Fibroblast of upper back skin (primary cell): Measurements from ENCODE around the gene CORO2B.
A peak's percentile ranks its signal among the peaks of the same experiment; 100 is the strongest.

ENCODE experiments used
- DNase-seq: peaks from one replicate; pipeline ENCODE4 v3.0.0-alpha.2; 2013

CORO2B gene

DNA sequence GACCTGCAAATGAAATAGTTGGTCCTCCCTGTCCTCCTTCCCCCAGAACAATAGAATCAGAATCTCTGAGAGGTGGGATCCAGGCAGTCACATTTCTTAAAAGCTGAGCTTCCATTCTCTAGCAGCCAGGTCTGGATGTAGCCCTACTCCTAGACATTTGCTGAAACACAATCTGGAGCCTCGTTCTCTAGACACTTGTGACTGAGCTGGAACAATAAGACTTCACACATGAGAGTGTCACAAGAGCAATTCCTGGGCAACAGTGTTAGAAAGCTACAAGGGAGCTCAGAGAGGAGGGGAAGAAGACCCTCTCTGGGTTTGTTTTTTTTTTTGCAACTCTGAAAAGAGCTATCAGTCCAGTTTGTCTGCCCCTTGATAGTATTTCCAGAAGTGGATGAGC is 14.5 kb downstream of the CORO2B start:
- DNase-seq = no peak

DNA sequence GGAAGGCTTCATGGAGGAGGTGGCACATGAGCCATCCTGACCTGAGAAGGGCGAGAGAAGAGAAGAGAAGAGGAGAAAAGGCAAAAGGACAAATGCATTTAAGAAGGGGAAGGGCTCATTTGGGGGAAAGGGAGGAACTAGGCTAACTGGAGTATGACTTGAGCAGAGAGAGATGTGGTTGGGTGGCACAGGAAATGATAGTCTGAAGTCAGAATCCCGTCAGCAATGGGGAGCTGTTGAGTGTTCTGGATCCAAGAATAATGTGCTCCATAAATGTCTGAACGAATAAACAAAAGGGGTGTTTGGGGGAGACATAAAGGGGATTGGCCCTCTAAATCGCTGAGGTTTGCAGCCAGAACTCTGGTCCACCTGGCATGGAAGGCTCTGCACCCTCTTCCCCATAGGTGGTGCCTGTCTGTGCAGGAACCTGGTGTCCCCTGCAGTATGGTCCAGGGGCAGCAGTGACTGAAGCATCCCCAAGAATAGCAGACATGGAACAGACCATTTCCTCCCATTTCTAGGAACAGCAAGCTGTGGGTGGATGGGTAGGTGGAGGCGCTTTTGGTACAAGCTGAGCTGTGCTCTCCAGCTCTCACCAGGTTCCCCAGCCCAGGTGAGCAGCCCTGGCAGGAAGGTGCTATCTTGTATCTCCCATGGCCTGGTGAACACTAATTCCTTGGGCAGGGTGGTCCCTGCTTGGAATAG is 15.2 kb downstream of the CORO2B start:
- DNase-seq = no peak

DNA sequence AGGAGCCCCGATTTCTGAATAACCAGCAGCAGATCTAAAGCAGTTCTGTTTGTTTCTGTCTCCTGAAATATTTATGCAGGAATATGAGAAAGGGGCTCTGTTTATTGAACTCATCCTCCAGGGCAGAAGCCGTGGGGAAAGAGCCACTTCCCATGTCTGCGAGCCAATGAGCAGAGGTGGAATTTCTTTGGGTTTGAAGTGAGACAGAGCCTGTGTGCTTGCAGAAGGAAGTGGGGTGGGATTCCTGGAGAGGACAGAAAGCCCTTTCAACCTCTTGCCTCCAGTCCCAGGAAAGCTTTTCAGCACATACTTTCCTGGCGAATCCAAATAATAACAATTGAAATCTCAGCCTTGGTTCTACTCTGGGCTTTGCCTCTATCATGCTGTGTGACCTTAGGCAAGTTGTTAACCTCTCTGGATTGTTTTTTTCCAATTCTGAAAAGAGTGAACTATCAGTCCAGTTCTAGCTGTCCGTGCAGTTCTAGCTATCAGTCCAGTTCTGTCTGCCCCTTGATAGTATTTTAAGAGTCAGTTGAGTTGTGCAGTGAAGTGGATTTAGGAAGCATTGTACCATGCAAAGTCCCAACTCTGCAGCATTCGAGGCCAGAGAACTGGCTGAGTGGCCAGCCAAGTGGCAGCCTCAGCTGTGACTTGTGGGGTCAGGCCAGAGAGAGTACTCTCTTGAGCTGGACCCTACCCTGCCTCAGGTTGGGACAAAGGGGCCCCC is 15.9 kb downstream of the CORO2B start:
- DNase-seq = no peak

DNA sequence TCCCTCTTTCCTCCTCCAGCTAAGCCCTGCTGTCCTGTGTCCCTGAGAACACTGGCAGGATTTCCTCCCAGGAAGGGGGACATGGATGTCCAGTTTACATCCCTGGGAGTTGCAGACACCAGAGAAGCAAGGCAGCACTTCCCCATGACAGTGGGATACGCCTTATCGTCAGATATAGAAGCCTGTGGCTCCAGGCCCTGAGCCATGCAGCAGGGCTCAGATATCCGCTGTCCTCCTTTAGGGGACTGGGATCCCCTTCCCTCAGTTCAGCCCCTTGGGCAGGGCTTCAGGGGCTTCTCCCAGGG is 16.4 kb downstream of the CORO2B start:
- no peak for DNase-seq

DNA sequence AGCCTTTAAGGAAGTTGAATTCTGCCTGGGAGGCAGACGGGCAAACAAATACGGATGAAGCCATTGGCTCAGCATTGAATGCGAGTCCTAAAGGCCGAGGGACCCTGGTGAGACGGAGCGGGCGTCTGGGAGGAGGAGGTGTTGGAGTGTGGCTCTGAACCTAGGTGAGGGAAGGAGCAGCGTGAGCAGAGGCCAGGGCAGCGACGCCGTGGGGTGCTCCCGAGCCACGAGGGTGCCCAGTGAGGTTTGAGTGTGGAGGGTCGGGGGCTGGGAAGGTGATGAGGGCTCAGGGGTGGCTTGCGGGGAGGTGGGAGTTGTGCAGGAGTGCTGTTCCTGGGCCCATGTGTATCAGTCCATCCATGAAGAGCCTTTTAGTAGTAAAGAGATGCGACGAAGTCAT is 17.0 kb downstream of the CORO2B start:
- DNase-seq = no peak

DNA sequence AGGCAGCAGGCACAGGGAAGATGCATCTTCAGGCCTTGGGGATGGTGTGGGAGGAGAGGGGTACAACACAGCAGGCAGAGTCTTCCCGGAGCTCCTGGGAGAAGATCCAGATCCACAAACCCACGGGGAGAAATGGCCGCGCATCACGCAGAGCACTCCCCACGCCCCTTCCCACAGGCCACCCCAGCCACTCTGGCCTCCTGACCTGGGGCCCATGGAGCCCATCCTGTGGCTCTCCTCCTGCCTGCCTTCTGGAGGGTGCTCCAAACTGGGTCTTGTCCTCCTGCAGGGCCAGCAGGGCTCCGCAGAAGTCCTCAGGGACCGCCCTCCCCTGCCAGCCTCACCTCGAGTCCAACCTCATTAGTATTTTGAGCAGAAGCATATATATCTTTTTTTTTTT is 17.9 kb downstream of the CORO2B start:
- DNase-seq = no peak

DNA sequence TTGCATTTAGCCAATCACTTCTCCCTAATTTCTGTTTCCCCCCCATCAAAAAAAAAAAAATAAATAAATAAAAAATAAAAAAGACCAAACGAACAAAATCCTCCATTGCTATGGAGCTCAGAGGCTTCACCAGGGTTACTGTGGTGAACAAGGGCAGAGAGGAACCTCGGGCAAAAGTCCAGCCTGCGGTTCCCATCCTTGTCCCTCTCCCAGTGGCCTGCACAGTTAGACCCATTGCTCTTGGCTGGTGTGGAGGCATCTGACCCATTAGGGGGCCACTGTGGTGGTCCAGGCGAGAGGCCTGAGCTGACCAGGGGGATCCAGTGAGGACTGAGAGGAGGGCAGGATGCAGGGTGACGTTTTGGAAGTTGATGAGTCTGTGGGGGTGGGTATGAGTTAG is 18.8 kb downstream of the CORO2B start:
- no peak for DNase-seq

DNA sequence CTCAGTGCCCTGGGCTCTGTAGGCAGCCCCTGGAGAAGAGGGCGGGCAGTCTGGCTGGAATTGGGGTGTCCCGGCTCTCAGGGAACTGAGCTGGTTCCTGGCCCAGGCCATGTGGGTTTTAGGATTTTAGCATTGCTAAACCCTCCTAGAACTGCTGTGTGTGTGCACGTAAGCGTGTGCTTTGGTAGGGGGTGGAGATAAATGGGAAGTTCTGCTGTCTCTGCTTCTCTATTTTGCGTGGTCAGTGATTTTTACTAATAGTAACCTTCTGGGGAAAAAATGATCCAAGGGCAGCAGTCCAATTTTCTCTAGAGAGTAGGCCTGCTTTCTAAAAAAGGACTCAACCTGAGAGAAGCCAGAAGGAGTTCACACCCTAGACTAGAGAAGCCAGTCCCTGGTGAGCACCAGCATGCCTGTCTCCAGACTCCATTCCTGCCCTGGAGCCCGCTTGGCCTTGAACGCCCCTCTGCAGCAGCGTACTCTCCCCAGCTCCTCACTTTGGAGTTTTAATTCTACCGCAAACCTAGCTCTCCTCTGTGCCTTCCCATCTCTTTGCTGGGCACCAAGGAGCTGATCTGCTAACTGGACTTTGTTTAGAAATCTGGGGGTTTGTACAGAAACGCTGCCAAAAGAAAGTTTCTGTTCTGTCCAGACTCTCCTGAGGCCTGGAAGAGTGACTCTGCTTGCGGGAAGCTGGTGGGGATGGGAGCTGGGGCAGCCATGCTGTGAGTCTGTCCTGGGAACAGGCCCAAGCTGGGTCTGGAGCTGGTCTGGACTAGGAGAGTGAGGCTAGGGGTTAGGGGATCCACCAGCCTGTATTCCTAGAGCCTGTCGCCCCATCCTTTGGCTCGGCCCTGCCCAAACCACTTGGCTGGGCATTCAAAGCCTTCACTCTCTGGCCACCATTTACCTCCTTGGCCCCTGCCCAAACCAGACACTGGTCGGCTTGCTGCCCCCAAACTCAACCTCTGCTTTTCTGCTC is 19.7 kb downstream of the CORO2B start:
- no peak for DNase-seq

DNA sequence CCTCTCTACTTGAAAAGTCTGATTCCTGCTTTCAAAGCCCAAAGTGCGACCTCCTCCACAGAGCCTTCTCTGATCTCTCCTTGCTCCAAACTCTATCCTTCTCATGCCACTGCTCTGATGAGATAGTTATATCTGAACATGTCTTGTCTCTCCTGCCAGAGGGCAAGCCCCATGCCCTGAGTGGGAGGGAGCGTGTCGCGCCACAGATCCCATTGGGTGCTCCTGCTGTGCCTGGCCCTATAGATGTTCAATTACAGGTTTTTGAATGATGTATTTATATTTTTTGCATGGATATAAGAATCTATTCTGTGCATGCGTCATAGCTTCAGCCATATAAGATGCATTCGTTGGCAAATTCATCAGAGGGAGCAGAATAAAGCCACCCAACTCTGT is 20.4 kb downstream of the CORO2B start:
- no peak for DNase-seq

DNA sequence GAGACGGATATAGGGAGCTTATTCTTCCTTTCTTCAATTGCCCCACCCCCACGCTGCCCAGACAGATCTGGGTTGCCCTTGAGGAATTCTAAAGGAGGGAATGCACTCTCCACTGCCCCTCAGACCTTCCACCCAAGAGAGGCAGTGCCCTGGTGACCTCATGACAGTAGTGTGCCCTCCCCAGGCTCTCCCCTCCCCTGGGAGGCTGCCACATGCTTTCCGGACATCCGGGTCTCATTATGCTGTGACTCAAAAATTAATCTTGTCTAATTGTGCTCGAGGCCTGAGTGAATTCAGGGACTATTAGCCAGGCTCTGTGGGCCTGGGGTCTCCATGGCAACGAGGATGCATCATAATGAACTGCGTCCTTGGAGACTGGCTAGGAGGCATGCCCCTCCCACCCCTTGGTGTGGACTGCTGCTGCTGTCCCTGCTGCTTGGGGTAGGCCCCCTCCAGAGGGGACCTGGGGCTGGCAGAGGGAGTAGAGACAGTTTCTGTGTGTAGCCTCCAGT is 20.8 kb downstream of the CORO2B start:
- DNase-seq = peak; percentile 73

DNA sequence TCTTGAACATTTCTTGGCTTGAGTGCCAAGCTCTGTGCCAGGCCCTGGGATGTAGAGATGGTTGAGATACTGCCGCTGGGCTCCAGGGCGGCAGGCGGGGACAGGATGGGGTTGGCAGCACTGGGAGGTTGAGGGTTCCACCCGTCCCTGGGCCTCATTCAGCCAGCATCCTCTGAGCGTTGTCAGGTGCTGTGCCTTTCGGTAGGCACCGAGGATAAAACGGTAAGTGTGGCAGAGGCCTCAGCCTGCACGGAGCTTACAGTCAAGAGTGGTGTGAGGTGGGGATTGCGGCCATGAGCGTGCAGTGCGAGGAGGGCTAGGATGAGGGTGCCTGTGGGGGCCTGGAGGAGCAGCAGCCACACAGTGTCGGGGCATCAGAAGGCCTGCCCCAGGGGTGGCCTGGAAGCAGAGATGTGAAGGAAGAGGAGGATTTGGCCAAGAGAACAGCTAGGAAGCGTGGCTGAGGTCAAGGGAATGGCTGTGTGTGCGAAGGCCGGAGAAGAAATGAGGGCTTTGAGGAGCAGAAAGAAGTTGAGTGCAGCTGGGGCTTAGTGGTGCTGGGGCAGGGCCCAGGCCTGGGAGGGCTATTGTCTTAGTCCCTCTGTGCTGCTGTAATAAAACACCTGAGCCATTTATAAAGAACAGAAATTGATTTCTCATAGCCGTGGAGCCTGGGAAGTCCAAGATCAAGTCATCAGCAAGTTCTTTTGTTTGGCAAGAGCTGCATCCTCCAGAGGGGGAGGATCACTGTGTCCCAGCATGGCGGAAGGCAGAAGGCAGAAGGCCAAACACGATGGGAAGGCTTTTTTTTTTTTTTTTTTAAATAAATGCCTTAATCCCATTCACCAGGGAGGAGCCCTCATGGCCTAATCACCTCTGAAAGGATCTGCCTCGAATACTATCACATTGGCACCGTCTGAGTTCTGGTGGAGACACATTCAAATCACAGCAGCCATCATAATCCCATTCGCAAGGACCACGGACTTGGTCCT is 22.7 kb downstream of the CORO2B start:
- no peak for DNase-seq

DNA sequence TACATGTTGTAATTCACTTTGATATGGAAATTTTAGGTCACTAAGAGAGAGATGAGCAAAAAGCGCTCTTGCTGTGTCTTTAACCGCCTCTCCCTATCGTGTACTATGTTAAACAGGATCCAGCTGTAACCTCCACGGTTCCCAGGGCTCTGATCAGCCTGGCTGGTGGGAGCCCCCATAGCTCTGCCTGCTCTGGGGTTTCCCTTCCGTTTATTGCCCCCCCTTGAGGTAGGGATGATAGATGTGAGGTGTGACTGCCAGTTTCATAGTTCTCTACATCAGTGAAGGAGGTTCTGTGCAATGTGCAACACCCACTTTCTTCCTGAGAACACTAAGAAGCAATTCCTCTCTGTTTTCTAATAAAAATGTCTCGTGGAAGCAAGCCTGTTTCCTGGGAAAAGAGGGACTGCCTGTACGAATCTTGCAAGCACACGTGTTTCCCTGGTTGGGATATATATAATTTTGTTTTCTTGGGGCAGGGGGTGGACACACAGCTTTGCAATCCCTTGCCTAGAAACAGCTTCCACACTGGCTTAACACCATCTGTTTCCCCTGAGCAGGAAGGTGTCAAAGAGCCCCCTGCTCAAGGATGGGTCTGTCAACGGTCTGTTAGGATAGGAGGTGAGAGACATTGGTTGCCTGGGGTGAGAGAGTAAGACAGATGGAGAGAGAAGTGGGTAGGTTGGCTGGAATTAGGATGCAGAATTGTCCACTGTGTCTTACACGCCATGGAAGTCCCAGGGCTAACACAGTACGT is 23.8 kb downstream of the CORO2B start:
- DNase-seq = no peak

DNA sequence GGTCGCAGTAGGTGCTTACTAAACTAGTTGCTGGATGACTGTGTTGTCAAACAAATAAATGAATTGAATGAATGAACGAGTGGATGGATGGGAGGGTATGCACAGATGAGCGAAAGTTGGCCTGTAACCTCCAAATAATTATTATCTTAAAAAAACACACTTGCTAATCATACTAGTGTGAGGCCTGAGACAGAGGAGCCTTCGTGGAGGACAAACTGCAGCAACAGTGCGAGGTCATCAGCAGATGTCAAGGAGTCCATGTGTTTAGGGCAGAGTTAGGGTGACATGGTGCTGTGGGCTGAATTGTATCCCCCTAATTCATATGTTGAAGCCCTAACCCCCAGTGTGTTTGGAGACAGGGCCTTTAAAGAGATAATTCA is 24.4 kb downstream of the CORO2B start:
- DNase-seq = no peak

DNA sequence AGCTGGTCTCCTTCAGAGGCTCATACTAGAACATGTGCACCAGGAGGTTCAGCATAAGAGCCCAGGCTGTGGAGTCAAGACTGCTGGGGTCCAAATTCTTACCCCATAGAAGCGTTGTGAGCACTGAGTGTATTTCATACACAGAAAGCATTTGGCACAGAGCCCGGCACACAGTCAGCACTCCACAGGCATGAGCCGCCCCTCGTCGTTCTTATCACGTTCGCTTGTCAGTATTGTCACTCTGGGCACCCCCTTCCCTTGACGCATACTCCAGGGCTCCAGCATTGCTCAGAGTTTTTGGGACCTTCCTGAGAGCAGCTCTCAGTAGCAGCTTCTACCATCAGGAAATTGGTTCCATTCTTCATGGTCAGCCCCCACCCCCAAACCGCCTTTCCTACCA is 25.2 kb downstream of the CORO2B start:
- DNase-seq = no peak

DNA sequence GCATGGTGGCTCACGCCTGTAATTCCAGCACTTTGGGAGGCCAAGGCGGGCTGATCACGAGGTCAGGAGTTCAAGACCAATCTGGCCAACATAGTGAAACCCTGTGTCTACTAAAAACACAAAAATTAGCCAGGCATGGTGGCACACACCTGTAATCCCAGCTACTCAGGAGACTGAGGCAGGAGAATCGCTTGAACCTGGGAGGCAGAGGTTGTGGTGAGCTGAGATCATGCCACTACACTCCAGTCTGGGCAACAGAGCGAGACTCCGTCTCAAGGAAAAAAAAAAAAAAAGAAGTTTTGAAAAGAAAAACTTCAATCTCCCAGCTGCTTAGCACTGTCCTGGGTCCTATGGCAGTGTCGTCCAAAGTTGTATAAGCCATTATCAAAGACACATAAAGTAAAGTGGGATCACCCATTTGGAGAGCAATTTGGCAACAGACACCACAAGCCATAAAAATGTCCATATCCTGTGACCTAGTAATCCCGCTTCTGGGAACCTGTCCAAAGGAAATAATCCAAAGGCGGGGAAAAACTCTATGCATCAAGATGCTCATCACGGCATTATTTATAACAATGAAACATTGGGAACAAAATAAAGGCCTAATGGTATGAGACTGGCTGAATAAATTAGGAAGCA is 26.2 kb downstream of the CORO2B start:
- peak; percentile 82 for DNase-seq

DNA sequence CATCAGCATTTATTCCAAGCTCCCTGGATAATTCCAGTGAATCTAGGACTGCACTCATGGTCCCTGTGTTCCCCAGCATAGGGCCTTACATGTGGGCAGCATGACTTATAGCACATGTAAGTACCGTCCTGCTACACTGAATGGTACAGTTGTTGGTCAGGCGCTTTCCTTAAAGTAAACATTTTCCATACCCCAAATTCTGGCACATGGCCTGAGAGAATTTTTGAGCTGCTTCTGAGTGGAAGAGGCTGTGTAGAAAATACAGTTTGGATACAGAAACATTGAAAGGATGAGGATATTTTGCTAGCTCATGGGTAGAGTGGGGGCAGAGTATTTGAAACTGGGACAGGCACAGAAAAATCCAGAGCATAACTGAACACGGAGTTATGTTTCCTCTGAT is 27.6 kb downstream of the CORO2B start:
- peak; percentile 31 for DNase-seq

DNA sequence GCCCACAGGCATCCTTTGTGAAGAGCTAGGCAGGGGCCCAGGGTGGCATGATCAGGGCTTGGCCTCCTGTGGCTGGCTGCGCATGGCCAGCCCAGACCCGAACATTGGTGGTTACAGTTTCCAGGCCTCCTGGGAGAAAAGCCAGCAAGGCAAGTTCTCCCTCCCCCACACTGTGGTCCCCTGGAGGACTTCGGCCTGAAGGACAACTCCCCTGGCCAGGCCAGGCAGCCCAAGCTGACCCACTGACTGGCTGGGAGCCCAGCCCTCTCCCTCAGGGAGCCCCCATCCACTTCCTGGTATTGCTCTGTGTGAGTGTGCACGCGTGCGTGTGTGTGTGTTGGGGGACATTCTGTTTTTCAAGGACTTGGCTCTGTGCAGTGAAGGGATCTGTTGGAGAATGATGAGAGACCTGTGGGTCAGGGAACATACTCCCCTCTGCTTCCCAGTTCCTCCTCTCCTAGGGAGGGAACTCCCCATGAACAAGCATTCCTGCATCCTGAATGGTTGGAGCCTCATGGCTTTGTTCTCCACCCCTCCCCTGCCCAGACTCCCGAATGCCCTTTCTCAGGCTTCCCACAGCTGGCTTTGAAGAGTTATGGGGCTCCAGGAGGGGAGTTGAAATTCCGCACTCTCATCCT is 29.5 kb downstream of the CORO2B start:
- DNase-seq = peak; percentile 61

DNA sequence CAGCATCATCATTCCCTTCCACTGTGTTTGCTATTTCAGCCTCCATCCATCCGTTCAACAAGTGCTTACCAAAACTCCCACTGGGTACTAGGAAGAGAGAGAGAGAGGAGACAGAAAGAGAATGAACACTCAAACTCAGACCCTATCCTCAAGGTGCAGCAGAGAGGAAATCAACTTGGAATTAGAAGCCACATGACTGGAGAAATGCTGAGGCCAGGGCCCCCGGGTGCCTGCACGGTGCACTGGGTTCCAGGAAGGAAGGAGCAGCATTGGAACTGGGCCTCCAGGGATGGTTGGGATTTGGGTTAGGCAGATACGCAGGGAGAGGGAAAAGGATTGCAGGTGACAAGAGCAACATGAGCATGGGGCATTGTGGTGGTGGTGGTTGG is 30.0 kb downstream of the CORO2B start:
- DNase-seq = no peak

DNA sequence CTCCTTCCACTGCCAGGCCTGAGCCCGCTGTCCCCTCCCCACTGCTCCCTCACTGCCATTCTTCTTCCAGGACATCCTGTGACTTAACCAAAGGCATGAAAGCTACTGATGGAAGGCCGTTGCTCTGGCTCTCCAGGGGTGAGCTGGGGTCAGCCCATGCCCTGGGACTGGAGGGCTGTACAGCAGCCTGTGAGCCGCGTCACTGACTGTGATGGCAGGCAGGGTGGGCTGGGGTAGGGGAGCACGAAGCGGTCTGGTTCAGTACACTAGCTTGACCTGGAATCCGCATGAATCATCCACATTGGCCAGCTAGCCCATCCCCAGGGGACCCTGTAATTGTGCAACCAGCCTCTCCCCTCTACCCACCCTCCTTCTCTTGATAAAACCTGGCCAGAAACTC is 30.8 kb downstream of the CORO2B start:
- DNase-seq = peak; percentile 71

DNA sequence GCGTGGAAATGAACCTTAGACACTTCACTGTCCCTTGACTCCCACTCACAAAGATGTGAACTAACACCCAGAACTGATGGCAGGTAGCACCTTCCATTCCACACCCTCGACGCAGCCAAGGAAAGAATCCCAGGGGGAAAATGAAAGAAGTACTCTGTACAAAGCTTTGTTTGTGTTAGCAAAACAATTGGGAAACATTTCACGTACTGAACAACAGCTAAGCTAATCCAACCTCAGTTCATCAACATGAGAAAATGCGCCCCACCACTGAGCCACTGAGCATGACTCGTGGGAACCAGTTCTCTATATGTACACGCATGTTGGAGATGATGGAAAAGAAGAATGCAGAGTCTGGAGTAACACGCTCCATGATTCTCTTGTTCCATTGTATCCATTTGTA is 32.0 kb downstream of the CORO2B start:
- DNase-seq = no peak

DNA sequence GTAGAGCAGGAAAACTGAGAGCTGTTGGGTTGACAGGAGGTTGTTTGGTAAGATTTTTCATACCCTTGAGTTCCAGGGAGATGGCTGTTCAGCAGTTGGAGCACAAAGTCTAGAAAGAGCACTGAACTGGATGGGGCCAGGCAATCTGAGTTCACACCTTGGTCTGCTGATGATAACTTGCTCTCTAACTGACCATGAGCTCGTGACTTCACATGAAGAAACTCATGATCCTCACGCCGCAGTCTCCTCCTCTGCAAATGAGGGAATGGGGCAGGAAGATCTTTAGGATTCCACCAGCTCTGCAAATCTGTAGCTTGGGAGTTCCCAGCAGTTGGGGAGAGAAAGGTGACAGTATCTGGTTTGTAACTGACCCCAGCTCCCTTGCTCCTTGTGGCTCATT is 33.7 kb downstream of the CORO2B start:
- no peak for DNase-seq
